Muscle layer of colon (tissue), 2 donors: ENCODE data around the gene MEIOSIN.

Experiments used
- H3K27ac ChIP-seq: one replicate; pipeline ENCODE4 v1.7.0; 2013; ENCODE audit warnings: low read depth, mild to moderate bottlenecking, low read length, moderate library complexity
- H3K27me3 ChIP-seq, 2 donors: one replicate each; pipeline ENCODE4 v1.7.0; 2013; ENCODE audit warnings: low read length in 2 of 2, mild to moderate bottlenecking in 2 of 2; ENCODE audit not compliant: insufficient read depth in 2 of 2, control insufficient read depth in 1 of 2
- H3K36me3 ChIP-seq: one replicate; pipeline ENCODE4 v1.7.0; 2013; ENCODE audit warnings: mild to moderate bottlenecking, low read length; ENCODE audit not compliant: insufficient read depth
- H3K4me1 ChIP-seq: one replicate; pipeline ENCODE4 v1.7.0; 2013; ENCODE audit warnings: mild to moderate bottlenecking, low read length; ENCODE audit not compliant: insufficient read depth
- H3K4me3 ChIP-seq, 2 donors: one replicate each; pipeline ENCODE4 v1.7.0; 2013; ENCODE audit warnings: low read length in 2 of 2, low read depth in 1 of 2, mild to moderate bottlenecking in 1 of 2, moderate library complexity in 1 of 2
- H3K9ac ChIP-seq: one replicate; pipeline ENCODE4 v1.7.0; 2013; ENCODE audit warnings: low read length
- H3K9me3 ChIP-seq: one replicate; pipeline ENCODE4 v1.7.0; 2013; ENCODE audit warnings: mild to moderate bottlenecking, low read length
- donor health status: abdominal sarcoma.
- donor health status: Adenocarcinoma of cecum.

MEIOSIN gene

GRCh38 chr19:45758921-45759320, 25.7 kb downstream of the MEIOSIN start:
- Histone ChIP-seq H3K9me3 (no peaks in the 10 kb centered on the region), H3K4me1 (peaks cover 8% of the 10 kb centered on the region), H3K27me3 (no peaks in the 10 kb centered on the region), H3K27ac (no peak overlapping the region), H3K9ac (no peak overlapping the region), H3K36me3 (no peaks in the 10 kb centered on the region), H3K4me3 (no peak overlapping the region)

- Histone ChIP-seq H3K27ac (no peak overlapping the region), H3K9me3 (no peaks in the 10 kb centered on the region), H3K4me1 (peaks cover 36% of the 10 kb centered on the region), H3K36me3 (no peaks in the 10 kb centered on the region), H3K4me3 (no peak overlapping the region), H3K27me3 (no peaks in the 10 kb centered on the region), H3K9ac (no peak overlapping the region)
Observed at GRCh38 chr19:45761714-45762113, 28.5 kb downstream of the MEIOSIN start.

GRCh38 chr19:45762870-45763631, 29.8 kb downstream of the MEIOSIN start:
- Histone ChIP-seq H3K36me3 (no peaks in the 10 kb centered on the region), H3K4me1 (peaks cover 36% of the 10 kb centered on the region), H3K27me3 (no peaks in the 10 kb centered on the region), H3K27ac (peak overlapping the region; percentile 10), H3K9me3 (no peaks in the 10 kb centered on the region), H3K9ac (no peak overlapping the region), H3K4me3 (no peak overlapping the region)

- H3K9ac ChIP-seq: peak overlapping the region; percentile 36
- peak overlapping the region; percentile 92 for H3K27ac ChIP-seq
- no peaks in the 10 kb centered on the region for H3K27me3 ChIP-seq
- H3K9me3 ChIP-seq: no peaks in the 10 kb centered on the region
- H3K4me3 ChIP-seq: peak overlapping the region in 1 of 2 donors; percentile 39
- no peaks in the 10 kb centered on the region for H3K36me3 ChIP-seq
- H3K4me1 ChIP-seq: peaks cover 36% of the 10 kb centered on the region
Observed at GRCh38 chr19:45763691-45764294, 30.6 kb downstream of the MEIOSIN start.

- Histone ChIP-seq H3K9ac (peak overlapping the region; percentile 36), H3K4me1 (peaks cover 36% of the 10 kb centered on the region), H3K9me3 (no peaks in the 10 kb centered on the region), H3K27ac (peak overlapping the region; percentile 92), H3K4me3 (peak overlapping the region in 1 of 2 donors; percentile 39), H3K27me3 (no peaks in the 10 kb centered on the region), H3K36me3 (no peaks in the 10 kb centered on the region)
Observed at GRCh38 chr19:45764475-45764874, 31.2 kb downstream of the MEIOSIN start.

GRCh38 chr19:45764945-45765701, 31.9 kb downstream of the MEIOSIN start:
- Histone ChIP-seq H3K9ac (peak overlapping the region; percentile 36), H3K4me3 (no peak overlapping the region)

GRCh38 chr19:45765702-45766295, 32.6 kb downstream of the MEIOSIN start:
- Histone ChIP-seq H3K4me3 (peak overlapping the region in 1 of 2 donors; percentile 81), H3K27me3 (no peaks in the 10 kb centered on the region), H3K27ac (peak overlapping the region; percentile 92), H3K4me1 (peaks cover 36% of the 10 kb centered on the region), H3K36me3 (no peaks in the 10 kb centered on the region), H3K9me3 (no peaks in the 10 kb centered on the region), H3K9ac (no peak overlapping the region)

More at GRCh38 chr19:45764945-45765701, 31.9 kb downstream of the MEIOSIN start:
- Histone ChIP-seq H3K36me3 (no peaks in the 10 kb centered on the region), H3K27me3 (no peaks in the 10 kb centered on the region), H3K27ac (peak overlapping the region; percentile 92), H3K9me3 (no peaks in the 10 kb centered on the region), H3K4me1 (peaks cover 36% of the 10 kb centered on the region)

- peak overlapping the region; percentile 81 to 87 for H3K4me3 ChIP-seq
- H3K27me3 ChIP-seq: no peaks in the 10 kb centered on the region
- H3K9me3 ChIP-seq: no peaks in the 10 kb centered on the region
- peak overlapping the region; percentile 74 for H3K9ac ChIP-seq
- H3K4me1 ChIP-seq: peaks cover 42% of the 10 kb centered on the region
- no peaks in the 10 kb centered on the region for H3K36me3 ChIP-seq
- H3K27ac ChIP-seq: peak overlapping the region; percentile 92
Observed at GRCh38 chr19:45766296-45766868, 33.1 kb downstream of the MEIOSIN start.

GRCh38 chr19:45766869-45767346, 33.7 kb downstream of the MEIOSIN start:
- H3K9ac ChIP-seq: peak overlapping the region; percentile 74
- peaks cover 2% of the 10 kb centered on the region for H3K36me3 ChIP-seq
- peaks cover 43% of the 10 kb centered on the region for H3K4me1 ChIP-seq
- peak overlapping the region; percentile 92 for H3K27ac ChIP-seq
- no peaks in the 10 kb centered on the region for H3K27me3 ChIP-seq
- H3K4me3 ChIP-seq: peak overlapping the region; percentile 81 to 87
- H3K9me3 ChIP-seq: no peaks in the 10 kb centered on the region

GRCh38 chr19:45767410-45767880, 34.2 kb downstream of the MEIOSIN start:
- peaks cover 43% of the 10 kb centered on the region for H3K4me1 ChIP-seq

More at GRCh38 chr19:45767410-45767880, 34.2 kb downstream of the MEIOSIN start:
- Histone ChIP-seq H3K27me3 (no peaks in the 10 kb centered on the region), H3K9me3 (no peaks in the 10 kb centered on the region), H3K36me3 (peaks cover 7% of the 10 kb centered on the region), H3K27ac (peak overlapping the region; percentile 92), H3K4me3 (peak overlapping the region; percentile 81 to 87), H3K9ac (peak overlapping the region; percentile 74)
